CD14-positive monocyte (primary cell): ENCODE measurements around the gene POLA1. TPM values are rescaled to one million over a fixed set of nuclear protein-coding genes. Genes with fewer than 3 reads are reported as not detected.

Experiments
- DNase-seq, 3 donors: peaks; one replicate each; pipeline ENCODE4 v3.0.0-alpha.2; 2011 to 2022
- H2AFZ ChIP-seq: 2 replicates; pipeline ENCODE4 v1.6.0; 2012; ENCODE audit warnings: mild to moderate bottlenecking, low read depth, low read length, inconsistent platforms; ENCODE audit not compliant: insufficient read depth, poor library complexity, severe bottlenecking
- H3K27ac ChIP-seq, 2 donors: 1 replicate in 1 of 2; 2 replicates in 1 of 2; pipeline ENCODE4 v1.5.1; 2012 to 2013; ENCODE audit warnings: low read length in 2 of 2, control low read depth in 1 of 2, inconsistent platforms in 1 of 2, low read depth in 1 of 2, mild to moderate bottlenecking in 1 of 2
- H3K27me3 ChIP-seq, 2 donors: one replicate each; pipeline versions ENCODE4 v1.6.0 to v1.6.1; 2011 to 2013; ENCODE audit warnings: low read length in 2 of 2; ENCODE audit not compliant: control insufficient read depth in 2 of 2, insufficient read depth in 2 of 2
- H3K36me3 ChIP-seq, 2 donors: replicated peaks in 1 of 2; 1 replicate in 1 of 2; 2 replicates in 1 of 2; pipeline versions ENCODE4 v1.5.1 to v1.6.1; 2012 to 2013; ENCODE audit warnings: low read length in 2 of 2, control low read depth in 1 of 2, inconsistent platforms in 1 of 2, mild to moderate bottlenecking in 1 of 2; ENCODE audit not compliant: insufficient read depth in 2 of 2, control insufficient read depth in 1 of 2
- H3K4me1 ChIP-seq, 2 donors: 1 replicate in 1 of 2; 2 replicates in 1 of 2; pipeline versions ENCODE4 v1.5.1 to v1.6.1; 2012 to 2013; ENCODE audit warnings: low read length in 2 of 2, control low read depth in 1 of 2, inconsistent platforms in 1 of 2, mild to moderate bottlenecking in 1 of 2, moderate library complexity in 1 of 2; ENCODE audit not compliant: insufficient read depth in 2 of 2, control insufficient read depth in 1 of 2
- H3K4me2 ChIP-seq: replicated peaks from 2 replicates; pipeline ENCODE3; 2012; ENCODE audit warnings: low read length, moderate library complexity, mild to moderate bottlenecking; ENCODE audit not compliant: poor library complexity, severe bottlenecking; ENCODE audit errors: extremely low read depth
- H3K4me3 ChIP-seq, 3 experiments: fragments of 200-600 bp in 1 of 3; sonication (generic) in 1 of 3; replicated peaks in 1 of 3; 1 replicate in 2 of 3; 2 replicates in 1 of 3; pipeline ENCODE4 v1.5.1; 2011 to 2013; ENCODE audit warnings: low read length in 3 of 3, mild to moderate bottlenecking in 3 of 3, control low read depth in 2 of 3, low read depth in 2 of 3, inconsistent platforms in 1 of 3, moderate library complexity in 1 of 3
- H3K79me2 ChIP-seq: 2 replicates; pipeline ENCODE4 v1.6.0; 2012; ENCODE audit warnings: mild to moderate bottlenecking, control low read depth, inconsistent platforms, low read length, moderate library complexity; ENCODE audit not compliant: insufficient read depth
- H3K9ac ChIP-seq: 2 replicates; pipeline ENCODE4 v1.6.0; 2017; ENCODE audit warnings: low read length, mild to moderate bottlenecking; ENCODE audit not compliant: insufficient read depth, poor library complexity, severe bottlenecking
- H3K9me3 ChIP-seq, 2 donors: replicated peaks in 1 of 2; 1 replicate in 1 of 2; 2 replicates in 1 of 2; pipeline versions ENCODE4 v1.5.1 to v1.6.1; 2012 to 2013; ENCODE audit warnings: low read length in 2 of 2, control low read depth in 1 of 2; ENCODE audit not compliant: control insufficient read depth in 1 of 2, insufficient read depth in 1 of 2
- H4K20me1 ChIP-seq: 2 replicates; pipeline ENCODE4 v1.6.0; 2012; ENCODE audit warnings: mild to moderate bottlenecking, low read length, control low read depth, moderate library complexity; ENCODE audit not compliant: insufficient read depth
- H3K27ac Mint-ChIP-seq, 7 donors: one replicate each; pipeline ENCODE4 v1.8.0; 2020; ENCODE audit warnings: mild to moderate bottlenecking in 7 of 7, mixed read lengths in 7 of 7, moderate library complexity in 6 of 7, inconsistent platforms in 2 of 7
- H3K27me3 Mint-ChIP-seq, 3 donors: one replicate each; pipeline ENCODE4 v1.8.0; 2021 to 2022; ENCODE audit warnings: low read depth in 3 of 3, mild to moderate bottlenecking in 3 of 3, mixed read lengths in 3 of 3, moderate library complexity in 3 of 3, inconsistent platforms in 1 of 3
- H3K36me3 Mint-ChIP-seq, 2 donors: one replicate each; pipeline ENCODE4 v1.8.0; 2020; ENCODE audit warnings: mixed read lengths in 2 of 2, inconsistent platforms in 1 of 2, mild to moderate bottlenecking in 1 of 2
- H3K4me1 Mint-ChIP-seq: one replicate; pipeline ENCODE4 v1.8.0; 2020; ENCODE audit warnings: mild to moderate bottlenecking, mixed read lengths
- H3K4me3 Mint-ChIP-seq, 2 donors: one replicate each; pipeline ENCODE4 v1.8.0; 2020; ENCODE audit warnings: mild to moderate bottlenecking in 2 of 2, mixed read lengths in 2 of 2, moderate library complexity in 1 of 2
- H3K9me3 Mint-ChIP-seq, 7 donors: one replicate each; pipeline ENCODE4 v1.8.0; 2020 to 2022; ENCODE audit warnings: mixed read lengths in 7 of 7, mild to moderate bottlenecking in 6 of 7, moderate library complexity in 6 of 7, inconsistent platforms in 2 of 7
- CTCF ChIP-seq: fragments of 200-600 bp; IDR thresholded peaks from one replicate; pipeline ENCODE4 v1.8.0; 2022; ENCODE audit warnings: antibody characterized with exemption, mild to moderate bottlenecking
- WGBS: methylation state at CpG from one replicate; pipeline ENCODE4 v1.1.5; 2013; ENCODE audit warnings: missing lambda C conversion rate; ENCODE audit not compliant: insufficient coverage; 5-methylcytosine and 5-hydroxymethylcytosine counted together
- intact Hi-C, 2 donors: fragments of 100-400 bp; cut with micrococcal nuclease; formaldehyde crosslinking; loops; one replicate each; pipeline versions ENCODE4 v1.15.0 to v1.15.1; 2023
- polyA plus RNA-seq, 3 donors: library from polyadenylated mRNA; depleted of rRNA in 1 of 3; unstranded in 2 of 3; stranded (reverse) in 1 of 3; fragments of 300-500 nt in 2 of 3; fragments of >200 nt in 1 of 3; fragmentation: Illumina TruSeq in 2 of 3; gene quantifications; 1 replicate in 2 of 3; 2 replicates in 1 of 3; pipeline ENCODE4 v1.2.3, GENCODE V29; 2012 to 2021

Gene POLA1
- polyA plus RNA-seq, 3 donors = 1.2 to 1.4 (median 1.3) TPM

GRCh38 chrX:25005034-25005381 lies 311.3 kb downstream of the POLA1 start:
- H3K4me2 ChIP-seq = no peak overlapping the region
- intact Hi-C loops = no loop called here

GRCh38 chrX:25005382-25006185 lies 311.9 kb downstream of the POLA1 start:
- 2% methylated on average over 50 of the region's 72 CpGs for WGBS
- DNase-seq = no peak
- TF ChIP-seq CTCF = no peak
- peaks cover 0 to 34% of the 10 kb centered on the region in 2 donors for H3K9me3 ChIP-seq
- no peak overlapping the region for H3K27ac ChIP-seq
- no peak overlapping the region for H3K4me3 ChIP-seq
- H3K4me1 ChIP-seq = no peaks in the 10 kb centered on the region
- no peak overlapping the region for H3K4me2 ChIP-seq
- intact Hi-C loops = no loop called here
- no peak overlapping the region for H2AFZ ChIP-seq
- peak overlapping the region in 1 of 2 donors; percentile 86 for H3K4me3 Mint-ChIP-seq
- H3K27ac Mint-ChIP-seq = no peak overlapping the region
- peaks cover 55 to 85% of the 10 kb centered on the region in 2 donors for H3K27me3 ChIP-seq
- H3K27me3 Mint-ChIP-seq = peaks cover 69 to 93% (median 80%) of the 10 kb centered on the region in 3 donors
- no peaks in the 10 kb centered on the region for H4K20me1 ChIP-seq
- H3K4me1 Mint-ChIP-seq = peaks cover 14% of the 10 kb centered on the region
- H3K79me2 ChIP-seq = no peaks in the 10 kb centered on the region
- peaks cover 0 to 33% (median 10%) of the 10 kb centered on the region in 7 donors for H3K9me3 Mint-ChIP-seq
- no peak overlapping the region for H3K9ac ChIP-seq
- peaks cover 0 to 5% of the 10 kb centered on the region in 2 donors for H3K36me3 Mint-ChIP-seq
- no peaks in the 10 kb centered on the region for H3K36me3 ChIP-seq

More at GRCh38 chrX:25005034-25005381, 311.3 kb downstream of the POLA1 start:
- Histone ChIP-seq H3K4me3 (no peak overlapping the region), H3K4me1 (no peaks in the 10 kb centered on the region), H4K20me1 (no peaks in the 10 kb centered on the region), H2AFZ (no peak overlapping the region), H3K27ac (no peak overlapping the region), H3K27me3 (peaks cover 50 to 80% of the 10 kb centered on the region in 2 donors), H3K9me3 (peaks cover 0 to 31% of the 10 kb centered on the region in 2 donors), H3K79me2 (no peaks in the 10 kb centered on the region), H3K36me3 (no peaks in the 10 kb centered on the region), H3K9ac (no peak overlapping the region)
- Mint-ChIP-seq H3K4me3 (no peak overlapping the region), H3K27me3 (peaks cover 63 to 87% (median 75%) of the 10 kb centered on the region in 3 donors), H3K27ac (no peak overlapping the region), H3K36me3 (peaks cover 0 to 7% of the 10 kb centered on the region in 2 donors), H3K4me1 (peaks cover 14% of the 10 kb centered on the region), H3K9me3 (peaks cover 0 to 31% (median 10%) of the 10 kb centered on the region in 7 donors)
- no peak for TF ChIP-seq CTCF
- WGBS = under 1% methylated on average over 20 of the region's 23 CpGs
- DNase-seq = no peak
